ENCODE results near the gene BHLHE41.

Gene BHLHE41

GRCh38 chr12:26124446-26125399, at the start of gene BHLHE41:
BHLHE41 (minus strand) TSS chr12:26125037; CDS start chr12:26124779, 258 bp downstream.
- peak; percentile 12 for DNase-seq

GRCh38 chr12:26172946-26173552, 48.2 kb upstream of the BHLHE41 start:
- DNase-seq: no peak

GRCh38 chr12:26172539-26172938, 47.7 kb upstream of the BHLHE41 start:
- no peak for DNase-seq

GRCh38 chr12:26172013-26172412, 47.2 kb upstream of the BHLHE41 start:
- no peak for DNase-seq

GRCh38 chr12:26164118-26164517, 39.3 kb upstream of the BHLHE41 start:
- no peak for DNase-seq

GRCh38 chr12:26162905-26163304, 38.1 kb upstream of the BHLHE41 start:
- no peak for DNase-seq

- DNase-seq: no peak
These were observed 37.3 kb upstream of the BHLHE41 start for GRCh38 chr12:26162174-26162573.

GRCh38 chr12:26158078-26158764, 33.4 kb upstream of the BHLHE41 start:
- DNase-seq: no peak

- DNase-seq: no peak
These were observed 32.2 kb upstream of the BHLHE41 start for GRCh38 chr12:26157001-26157400.

- DNase-seq: no peak
These were observed 31.5 kb upstream of the BHLHE41 start for GRCh38 chr12:26156201-26156871.

- no peak for DNase-seq
These were observed 28.8 kb upstream of the BHLHE41 start for GRCh38 chr12:26153421-26154154.

- DNase-seq: no peak
These were observed 27.8 kb upstream of the BHLHE41 start for GRCh38 chr12:26152507-26153102.

- no peak for DNase-seq
These were observed 26.1 kb upstream of the BHLHE41 start for GRCh38 chr12:26150736-26151450.

- no peak for DNase-seq
These were observed 25.2 kb upstream of the BHLHE41 start for GRCh38 chr12:26149968-26150500.

GRCh38 chr12:26148291-26148690, 23.5 kb upstream of the BHLHE41 start:
- DNase-seq: no peak

GRCh38 chr12:26143291-26143690, 18.5 kb upstream of the BHLHE41 start:
- no peak for DNase-seq

GRCh38 chr12:26138860-26139259, 14.0 kb upstream of the BHLHE41 start:
- no peak for DNase-seq

GRCh38 chr12:26136688-26137087, 11.9 kb upstream of the BHLHE41 start:
- DNase-seq: no peak

- no peak for DNase-seq
These were observed 10.7 kb upstream of the BHLHE41 start for GRCh38 chr12:26135571-26135970.

- no peak for DNase-seq
These were observed 10.2 kb upstream of the BHLHE41 start for GRCh38 chr12:26135010-26135420.

GRCh38 chr12:26134540-26134939, 9.7 kb upstream of the BHLHE41 start:
- no peak for DNase-seq
